GM18511 (cell line): ENCODE data around the gene ARHGEF4.

Experiments
- ATAC-seq: cut with Tn5 transposase; IDR thresholded peaks from one replicate; pipeline ENCODE4 v1.9.1; 2021; ENCODE audit warnings: mild to moderate bottlenecking, moderate library complexity; ENCODE audit not compliant: unreplicated experiment

ARHGEF4 gene

DNA sequence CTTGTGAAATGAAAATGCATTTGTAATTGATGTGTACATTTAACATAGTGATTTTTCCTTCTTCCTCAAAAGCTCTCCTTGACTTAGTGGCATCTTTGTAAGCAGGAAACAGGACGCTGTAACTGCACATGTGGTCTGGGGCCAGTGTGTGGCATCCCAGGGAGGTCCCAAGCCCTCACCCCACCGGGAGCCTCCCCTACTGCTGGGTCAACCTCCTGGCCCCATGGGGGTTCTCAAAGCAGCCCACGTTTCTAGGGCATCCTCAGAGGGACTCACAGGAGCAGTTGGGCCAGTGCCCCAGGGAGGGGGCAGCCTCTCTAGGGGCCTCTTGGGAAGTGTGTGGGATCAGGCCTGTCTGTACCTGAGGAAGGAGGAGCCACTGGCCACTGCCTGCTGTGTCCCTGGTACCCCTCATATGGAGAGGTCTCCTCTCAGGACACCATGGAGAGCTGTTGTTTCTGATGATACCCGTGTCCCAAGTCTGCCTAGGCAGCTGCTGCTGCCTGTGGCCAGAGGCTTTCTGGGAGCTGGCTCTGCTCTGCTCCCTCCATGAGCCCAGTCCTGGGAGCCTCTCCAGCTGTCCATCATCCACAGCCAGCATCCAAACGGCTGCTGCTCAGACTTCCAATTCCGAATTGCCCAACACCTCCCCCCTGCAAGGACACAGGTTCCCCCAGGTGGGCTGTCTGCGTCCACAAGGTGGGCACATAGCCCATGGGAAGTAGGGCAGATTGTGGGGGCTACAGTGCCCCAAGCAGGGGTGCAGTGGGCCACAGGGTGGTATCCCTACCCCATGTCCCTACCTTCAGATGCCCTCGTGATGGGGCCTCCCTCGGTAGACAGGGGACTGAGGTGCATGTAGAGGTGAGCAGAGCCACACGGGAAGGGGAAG, 13.4 kb downstream of the ARHGEF4 start:
- ATAC-seq: no peak

DNA sequence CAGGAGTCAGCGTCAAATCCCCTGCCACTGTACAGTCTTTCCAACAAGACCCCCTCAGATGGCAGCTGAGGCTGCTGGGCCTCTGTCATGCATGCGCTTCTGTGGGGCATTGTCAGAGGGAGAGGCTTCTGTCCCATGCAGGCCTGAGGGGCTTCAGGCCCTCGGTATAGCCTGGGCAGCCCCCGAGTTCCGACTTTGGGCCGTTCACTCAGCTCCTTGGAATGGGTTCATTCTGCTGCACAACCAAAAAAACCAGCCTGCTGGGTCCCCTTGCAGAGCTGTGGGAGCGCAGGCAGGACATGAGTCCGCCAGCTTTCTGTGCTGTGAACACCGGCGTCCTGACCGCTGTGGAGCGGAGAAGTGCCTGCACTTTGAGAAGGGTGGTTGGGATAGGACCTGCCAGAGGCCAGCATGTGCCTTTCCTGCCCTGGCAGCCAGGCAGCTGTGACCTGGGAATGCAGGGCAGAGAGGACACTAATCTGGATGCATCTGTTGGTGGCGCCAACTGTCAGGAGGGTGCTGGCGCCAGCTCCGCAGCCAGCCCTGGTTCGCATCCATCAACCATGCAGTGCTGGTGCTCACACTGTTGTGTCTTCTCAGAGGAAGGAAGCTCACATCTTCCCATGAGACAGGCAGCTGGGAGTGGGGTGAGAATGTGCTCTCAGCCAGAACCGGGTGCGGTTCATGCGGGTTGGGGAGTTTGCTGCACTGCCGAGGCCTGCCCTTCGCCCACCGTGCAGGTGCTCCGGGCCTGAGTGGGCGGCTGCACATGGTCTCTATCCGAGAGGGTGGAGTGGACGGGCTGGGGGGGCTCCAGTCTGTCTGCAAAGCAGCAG, 14.3 kb downstream of the ARHGEF4 start:
- no peak for ATAC-seq

DNA sequence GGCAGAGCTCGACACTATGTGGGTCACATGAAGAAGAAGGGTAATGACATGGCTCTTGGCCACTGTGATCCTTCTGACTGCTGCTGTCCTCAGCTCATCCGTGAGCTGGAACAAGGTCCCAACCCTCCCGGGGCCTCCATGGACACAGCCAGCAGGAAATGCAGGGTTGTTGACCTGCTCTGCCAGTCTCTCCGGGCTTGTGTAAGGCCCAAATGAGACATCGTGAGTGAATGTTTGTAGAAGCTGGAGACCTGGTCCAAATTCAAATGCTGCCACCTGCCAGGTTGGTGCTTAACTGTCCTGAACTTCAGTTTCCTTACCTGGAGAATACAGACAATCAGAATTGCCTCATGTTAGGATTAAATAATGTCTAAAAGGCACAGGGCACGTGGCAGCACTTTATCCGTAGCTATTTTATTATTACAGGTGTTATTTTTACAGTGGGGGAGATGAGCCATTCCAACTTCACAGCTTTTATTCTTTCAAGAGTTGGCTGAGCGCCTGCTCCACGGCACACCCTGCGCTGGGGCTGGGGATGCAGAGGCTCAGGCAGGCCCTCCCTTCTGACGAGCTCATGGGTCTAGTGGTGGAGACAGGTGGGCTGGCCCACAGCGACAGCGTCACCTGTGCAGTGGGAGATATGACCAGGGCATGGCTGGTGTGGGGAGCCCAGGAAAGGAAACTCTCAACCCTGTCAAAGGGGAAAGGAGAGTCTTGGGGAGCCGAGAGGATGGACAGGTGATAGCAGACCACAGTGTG, 15.1 kb downstream of the ARHGEF4 start:
- ATAC-seq: no peak

DNA sequence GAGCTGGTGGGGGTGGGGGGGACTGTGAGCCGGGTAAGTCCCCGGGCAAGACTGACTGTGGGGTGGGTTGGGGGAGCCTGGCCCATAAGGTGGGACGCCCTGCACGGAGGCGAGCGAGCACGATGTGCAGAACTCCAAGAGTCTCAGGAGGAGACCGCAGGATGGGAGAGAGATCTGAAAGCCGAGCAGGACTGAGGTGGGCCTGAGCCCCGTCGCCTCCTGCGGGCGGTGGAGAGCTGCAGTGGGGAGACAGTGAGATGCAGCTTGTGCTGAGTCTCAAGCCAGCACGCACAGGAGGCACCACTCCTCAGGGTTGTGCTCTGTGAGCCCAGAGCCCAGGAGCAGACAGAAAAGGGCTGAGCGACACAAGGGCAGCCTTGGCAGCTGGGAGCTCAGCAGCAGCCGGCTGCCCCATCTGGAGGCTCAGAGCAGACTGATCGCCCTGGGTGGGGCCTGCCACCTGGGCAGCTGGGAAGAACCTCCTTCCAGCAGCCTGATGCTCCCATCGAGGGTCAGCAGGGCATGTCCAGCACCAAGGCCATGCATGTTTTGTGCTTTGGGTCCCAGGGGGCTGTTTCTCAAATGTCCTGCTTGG, 15.9 kb downstream of the ARHGEF4 start:
- ATAC-seq: no peak

DNA sequence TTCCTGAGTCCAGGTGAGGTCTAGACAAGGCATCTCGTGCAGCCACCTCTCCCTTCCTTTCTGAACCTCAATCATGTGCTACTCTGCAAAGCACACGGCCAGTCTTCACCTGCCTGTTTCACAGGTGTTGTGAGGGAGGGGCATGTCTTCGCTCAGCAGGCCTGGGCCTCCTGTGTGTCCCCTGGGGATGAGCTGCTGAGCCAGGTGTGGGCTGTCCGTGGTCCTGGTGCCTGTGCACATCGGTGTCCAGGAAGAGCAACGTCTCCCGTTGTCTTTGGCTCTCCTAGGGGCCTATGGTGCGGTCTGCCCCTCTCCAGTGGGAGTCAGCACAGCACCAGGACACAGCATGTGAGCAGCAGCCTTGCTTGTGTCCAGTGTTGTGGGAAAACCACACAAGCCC, 16.7 kb downstream of the ARHGEF4 start:
- no peak for ATAC-seq

DNA sequence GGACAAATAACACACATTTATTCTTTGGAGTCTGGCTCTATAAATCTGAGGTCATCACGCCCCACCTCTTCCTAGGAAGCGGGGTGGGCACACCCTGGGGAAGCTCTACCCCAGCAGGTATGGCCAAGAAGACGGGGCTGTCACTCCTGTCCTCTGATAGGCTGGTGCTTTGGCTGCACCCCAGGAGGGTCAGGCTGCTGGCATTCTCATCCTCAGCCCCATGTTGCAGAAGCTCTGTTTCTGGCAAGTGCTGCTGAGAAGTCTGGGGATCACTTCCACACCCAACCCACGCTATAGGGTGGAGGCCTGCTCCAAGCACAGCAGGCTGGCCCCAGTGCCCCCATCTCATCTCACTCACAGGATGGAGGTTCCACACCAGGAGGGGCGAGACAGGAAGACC, 17.6 kb downstream of the ARHGEF4 start:
- ATAC-seq: no peak

DNA sequence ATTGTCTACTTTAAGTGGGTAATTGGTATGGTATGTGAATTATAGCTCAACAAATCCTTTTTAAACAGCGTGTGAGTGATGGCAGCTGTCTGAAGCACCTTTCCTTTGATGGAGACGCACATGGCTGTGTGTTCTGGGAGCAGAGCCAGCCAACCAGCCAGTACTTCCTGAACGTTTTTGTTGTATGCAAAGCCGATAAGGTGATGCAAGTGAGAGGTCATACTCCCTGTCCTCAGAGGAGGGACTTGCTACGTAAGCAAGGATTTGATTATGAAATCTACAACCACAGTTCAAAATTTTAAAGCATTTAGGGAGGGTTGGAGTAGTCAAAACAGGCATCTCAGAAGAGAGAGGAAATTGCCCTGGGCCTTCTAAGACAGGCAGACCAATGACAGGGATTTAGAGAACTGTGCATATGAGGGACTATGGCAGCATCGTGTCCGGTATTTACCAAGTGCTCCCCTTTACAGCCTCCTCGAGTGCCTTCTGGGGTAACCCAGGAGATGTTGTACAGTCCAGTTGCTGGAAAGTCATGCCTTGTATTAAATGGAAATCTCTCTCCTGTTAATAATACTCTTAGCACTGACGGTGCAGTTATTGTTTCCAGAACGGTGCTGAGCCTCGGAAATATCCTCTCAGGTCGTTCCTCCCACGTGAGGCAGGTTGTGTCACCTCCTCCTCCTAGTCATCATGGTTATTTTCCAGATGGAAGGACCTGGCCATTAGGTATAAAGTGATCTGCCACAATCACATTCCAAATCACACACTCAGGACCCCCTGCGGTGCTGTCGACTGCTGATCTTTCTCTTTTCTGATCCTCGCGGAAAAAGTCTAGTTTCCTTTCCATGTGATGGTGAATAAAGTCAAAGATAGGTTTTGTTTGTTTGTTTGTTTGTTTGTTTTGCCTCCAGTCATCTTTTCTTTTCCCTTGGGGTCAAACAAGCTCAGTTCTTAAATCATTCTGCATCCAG, 28.4 kb downstream of the ARHGEF4 start:
- no peak for ATAC-seq

DNA sequence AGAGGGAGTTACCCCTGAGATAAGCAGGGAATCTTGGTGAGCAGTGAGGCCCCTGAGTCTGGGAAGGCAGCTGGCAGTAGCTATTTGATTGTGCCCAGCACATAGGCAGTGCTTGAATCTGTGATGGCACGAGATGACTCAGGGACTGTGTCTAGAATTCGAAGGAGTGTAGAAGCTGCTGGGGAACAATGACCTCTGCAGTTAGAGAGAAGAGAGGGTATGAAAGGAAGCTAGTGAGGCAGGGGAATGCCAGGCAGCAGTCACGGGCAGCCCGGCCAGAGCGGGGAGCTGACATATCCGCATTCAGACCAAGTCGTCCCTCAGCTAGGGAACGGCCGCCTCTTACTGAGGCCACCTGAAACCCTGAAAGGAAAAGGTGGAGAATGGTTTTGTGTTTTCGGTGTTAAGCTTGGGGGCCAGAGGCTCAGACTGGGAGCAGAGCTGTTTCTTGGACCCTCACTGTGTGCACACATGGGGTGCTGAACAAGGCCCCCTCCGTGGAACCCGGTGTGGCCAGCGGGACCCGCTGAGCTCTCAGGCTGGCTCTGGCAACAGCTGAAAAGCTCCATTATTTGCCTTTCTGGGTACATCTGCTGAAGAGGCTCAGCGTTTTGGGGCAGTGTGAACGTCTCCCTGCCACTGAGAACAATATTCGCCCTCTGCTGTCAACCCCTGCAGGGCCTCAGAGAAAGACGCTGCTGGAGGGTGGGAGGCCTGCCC, 32.9 kb downstream of the ARHGEF4 start:
- ATAC-seq: no peak

DNA sequence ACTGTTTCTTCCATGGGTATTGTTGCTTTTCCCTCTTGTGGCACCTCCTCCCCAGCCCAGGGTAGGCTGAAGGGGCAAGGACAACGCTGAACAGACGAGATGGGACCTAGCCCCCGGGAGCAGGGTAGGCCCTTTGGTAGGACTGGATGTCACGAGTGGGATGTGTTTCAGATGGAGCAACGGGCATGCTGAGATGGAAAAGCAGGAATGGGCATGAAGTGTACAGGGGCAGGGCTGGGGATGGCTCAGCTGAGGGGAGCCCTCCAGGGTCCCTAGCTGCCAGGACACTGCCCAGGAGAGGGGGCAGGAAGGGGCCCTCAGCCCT, 33.4 kb downstream of the ARHGEF4 start:
- ATAC-seq: no peak

DNA sequence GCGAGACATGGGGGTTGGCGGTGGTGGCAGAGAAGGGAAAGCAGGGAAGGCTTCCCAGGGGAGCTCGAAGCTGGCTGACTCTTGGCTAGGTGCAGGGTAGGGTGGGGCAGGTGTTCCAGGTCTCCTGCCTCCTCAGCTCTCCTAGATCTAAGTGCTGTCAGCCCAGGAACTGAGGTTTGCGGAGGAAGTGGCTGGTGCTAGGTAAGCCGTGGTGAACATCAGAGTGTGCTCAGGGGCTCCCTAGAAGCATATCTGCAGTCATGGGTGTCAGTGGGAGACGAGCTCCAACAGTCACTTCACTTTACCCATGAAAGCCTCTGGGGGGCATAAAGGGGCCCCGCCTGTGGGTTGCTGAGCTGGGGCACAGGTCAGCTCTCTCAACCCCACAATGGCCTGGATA, 34.1 kb downstream of the ARHGEF4 start:
- no peak for ATAC-seq

DNA sequence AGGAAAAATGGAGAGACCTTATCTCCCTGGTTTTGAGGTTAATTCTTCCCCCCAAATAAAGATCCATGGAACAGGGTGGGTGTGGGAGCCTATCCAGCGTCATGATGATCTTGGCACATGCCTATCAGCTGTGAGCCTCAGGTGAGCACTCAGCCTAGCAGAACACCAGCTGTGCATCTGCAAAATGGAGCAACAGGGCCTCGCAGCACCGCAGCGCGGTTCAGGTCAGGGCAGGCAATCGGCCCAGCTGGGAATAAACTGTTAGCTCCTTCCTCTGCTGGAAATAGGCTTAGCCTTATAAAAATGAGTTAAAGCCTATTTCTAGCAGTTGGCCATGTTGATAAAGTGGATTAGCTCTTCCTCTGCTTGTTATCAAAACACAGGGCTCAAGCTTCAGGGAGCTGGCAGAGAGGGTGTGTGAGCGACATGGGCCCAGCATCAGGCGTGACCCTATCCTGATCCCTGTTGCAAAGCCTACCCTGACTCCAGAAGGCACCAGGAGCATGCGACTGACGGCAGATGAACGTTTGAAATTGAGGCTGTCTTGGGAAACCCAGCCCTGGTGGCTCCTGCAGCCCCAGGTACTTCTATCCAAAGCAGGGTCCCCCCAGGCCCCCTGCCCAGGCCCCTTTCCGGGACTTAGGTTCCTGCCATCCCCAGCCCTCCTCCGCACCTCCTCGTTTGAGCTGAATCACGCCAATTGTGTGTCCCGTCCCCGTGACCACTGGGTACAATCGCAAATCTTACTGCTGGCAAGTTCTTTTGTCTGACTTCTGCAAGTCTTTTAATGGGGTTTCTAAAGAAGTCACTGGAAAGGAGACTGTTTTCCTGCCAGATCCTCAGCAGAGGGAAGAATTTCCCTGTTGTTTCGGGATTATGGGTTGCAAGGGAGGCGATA, 35.4 kb downstream of the ARHGEF4 start:
- ATAC-seq: no peak

DNA sequence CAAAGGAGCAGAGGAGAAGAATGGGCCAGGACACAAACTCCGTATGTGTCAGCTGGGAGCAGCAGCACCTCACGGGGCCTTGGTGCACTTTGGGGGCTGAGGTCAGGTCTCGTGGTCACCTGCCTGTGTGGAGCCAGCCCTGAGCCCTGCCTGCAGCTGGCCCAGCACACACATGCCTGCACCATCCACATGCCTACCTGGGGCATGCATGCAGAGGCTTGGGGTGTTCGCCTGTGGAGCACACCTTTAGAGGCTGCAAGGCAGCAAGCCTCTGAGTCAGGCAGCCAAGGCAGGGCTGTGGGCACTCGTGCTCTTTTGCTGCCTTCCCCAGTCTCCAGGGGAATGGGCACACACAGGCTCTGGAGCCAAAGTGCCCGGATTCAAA, 36.0 kb downstream of the ARHGEF4 start:
- ATAC-seq: no peak

DNA sequence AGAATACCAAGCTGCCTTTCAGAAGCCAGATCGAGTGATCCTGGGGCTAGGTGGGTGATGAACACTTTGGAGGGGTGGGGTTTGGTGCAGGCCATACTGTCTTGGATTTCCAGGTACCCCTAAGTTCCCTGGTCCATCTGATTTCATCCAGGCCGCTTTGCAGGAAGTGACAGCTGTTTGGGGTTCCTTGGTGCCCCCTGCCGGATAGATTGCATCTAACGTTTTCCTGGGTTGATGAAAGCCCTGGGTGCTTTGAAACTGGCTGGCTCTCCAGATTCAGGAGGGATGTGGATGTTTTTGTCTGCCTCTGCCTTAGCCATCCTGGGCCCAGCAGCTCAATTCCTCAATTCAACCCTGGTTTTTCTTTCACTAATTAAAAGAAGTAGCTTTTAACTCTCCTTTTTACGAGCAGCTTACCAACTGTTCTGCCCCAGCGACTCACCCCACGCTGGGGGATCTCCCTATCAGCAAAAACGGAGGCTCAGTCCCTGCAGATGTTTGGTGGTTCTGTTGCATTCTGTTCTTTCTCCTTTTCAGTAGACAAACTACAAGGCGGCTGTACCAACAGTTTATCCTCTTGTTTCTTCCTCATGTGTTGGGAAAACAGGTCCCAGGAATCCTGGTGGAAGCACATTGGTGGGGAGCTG, 37.1 kb downstream of the ARHGEF4 start:
- peak; percentile 90 for ATAC-seq

DNA sequence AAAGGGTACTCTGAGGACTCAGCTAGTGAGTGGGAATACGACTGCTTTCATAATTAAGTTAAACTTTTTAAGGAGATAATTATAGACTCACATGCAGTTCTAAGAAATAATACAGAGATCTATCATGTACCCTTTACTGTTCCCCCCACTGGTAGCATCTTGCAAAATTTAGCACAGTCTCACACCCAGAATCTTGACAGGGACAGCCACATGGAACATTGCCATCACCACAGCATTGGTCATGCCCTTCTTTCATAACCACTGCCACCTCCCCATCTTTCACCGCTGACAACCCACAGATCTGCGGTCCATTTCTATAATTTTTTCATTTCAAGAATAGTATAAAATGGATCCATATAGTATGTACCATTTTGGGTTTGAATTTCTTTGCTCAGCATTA, 37.8 kb downstream of the ARHGEF4 start:
- ATAC-seq: no peak

DNA sequence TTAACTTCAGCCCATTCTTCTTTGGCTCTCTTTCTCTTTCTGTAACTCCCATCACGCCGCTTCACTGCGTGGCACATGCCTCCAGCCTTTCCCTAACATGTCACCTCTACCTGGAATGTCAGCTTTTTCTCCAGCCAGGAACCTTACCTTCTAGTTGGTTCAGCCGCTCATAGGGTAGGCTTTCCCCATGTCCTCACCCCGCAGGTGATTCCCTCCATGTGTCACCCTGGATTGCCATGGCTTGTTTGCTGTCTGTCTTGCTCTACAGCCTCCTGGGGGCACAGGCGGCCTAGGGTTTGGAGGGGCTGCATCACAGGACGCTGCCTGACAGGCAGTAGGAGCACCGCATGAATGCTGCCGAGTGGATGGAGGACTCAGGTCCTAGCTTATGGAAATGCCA, 39.2 kb downstream of the ARHGEF4 start:
- no peak for ATAC-seq

DNA sequence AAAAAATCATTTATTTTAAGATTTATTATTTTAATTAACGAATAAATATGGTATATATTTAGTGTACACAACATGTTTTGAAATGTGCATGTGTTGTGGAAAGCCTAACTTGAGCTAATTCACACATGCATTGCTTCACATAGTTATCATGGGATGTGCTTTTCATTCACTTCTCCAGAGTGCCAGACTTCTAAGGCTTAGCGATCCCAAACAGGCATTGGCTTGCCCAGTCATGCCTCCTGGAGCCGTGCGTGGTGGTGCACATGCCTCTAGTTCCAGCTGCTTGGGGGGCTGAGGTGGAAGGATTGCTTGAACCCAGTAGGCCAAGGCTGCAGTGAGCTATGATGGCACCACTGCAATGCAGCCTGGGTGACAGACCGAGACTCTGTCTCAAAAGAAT, 40.5 kb downstream of the ARHGEF4 start:
- no peak for ATAC-seq

DNA sequence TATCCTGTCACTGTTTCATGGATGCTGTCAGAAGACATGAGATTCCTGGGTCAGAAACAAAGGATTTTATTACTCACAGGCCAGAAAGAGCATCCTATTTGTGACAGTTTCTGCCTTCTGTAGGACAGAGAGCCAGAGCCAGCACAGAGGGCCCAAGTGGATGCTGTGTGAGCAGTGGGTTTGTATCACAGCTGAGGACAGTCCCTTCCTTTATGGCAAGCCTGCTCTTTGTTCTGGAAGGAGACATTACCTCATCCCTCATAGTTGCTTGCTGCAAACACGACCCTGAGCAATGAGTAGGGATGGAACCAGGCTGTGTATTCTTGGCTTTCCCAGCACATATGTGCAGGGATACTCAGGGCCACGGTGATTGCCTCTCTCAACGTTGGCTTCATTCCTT, 41.6 kb downstream of the ARHGEF4 start:
- ATAC-seq: no peak

DNA sequence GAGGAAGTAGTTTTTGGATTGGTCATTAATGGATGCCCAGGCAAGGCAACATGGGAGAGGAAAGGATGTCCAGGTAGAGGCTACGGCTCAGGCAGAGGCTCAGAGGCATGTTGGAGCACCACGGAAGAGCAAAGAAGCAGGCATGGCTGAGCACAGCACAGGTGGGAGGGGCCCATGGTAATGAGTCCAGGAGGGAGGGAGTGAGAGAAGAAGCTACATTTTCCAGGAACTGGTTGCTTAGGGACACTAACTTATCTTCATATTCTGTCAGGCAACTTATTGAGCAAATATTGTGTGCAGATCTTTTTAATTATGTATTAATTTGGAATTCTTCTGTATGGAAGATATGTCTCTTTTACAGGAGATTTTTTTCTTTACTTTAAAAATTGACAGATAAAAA, 42.2 kb downstream of the ARHGEF4 start:
- ATAC-seq: no peak
